ENCODE measurements around the gene ATP8B4. TPM values are rescaled to one million over a fixed set of nuclear protein-coding genes. Genes with fewer than 3 reads are reported as not detected.

ATP8B4 gene
- total RNA-seq, 4 donors from 2014 or later = 2.2 to 9.5 (median 3.0) TPM

GRCh38 chr15:50077651-50078050 is 41.4 kb downstream of the ATP8B4 start:
- no peaks in the 10 kb centered on the region for H3K27me3 ChIP-seq
- DNase-seq (ENCODE audit: low spot score in 2 of 2) = no peak
- WGBS = 42% methylated on average over 2 of the region's 2 CpGs
- peaks cover 4% of the 10 kb centered on the region for H3K4me1 ChIP-seq
- no peaks in the 10 kb centered on the region for H3K36me3 ChIP-seq
- H3K4me3 ChIP-seq = no peak overlapping the region
- no peak overlapping the region for H3K27ac ChIP-seq
- TF ChIP-seq POLR2A (IDR thresholded peaks at IDR 0.05) (no peak), POLR2AphosphoS5 (IDR thresholded peaks at IDR 0.05) (no peak), CTCF (IDR thresholded peaks at IDR 0.05) (no peak), EP300 (IDR thresholded peaks at IDR 0.05) (no peak)
- no peaks in the 10 kb centered on the region for H3K9me3 ChIP-seq

- Histone ChIP-seq H3K27ac (no peak overlapping the region), H3K4me3 (no peak overlapping the region), H3K9me3 (no peaks in the 10 kb centered on the region), H3K27me3 (no peaks in the 10 kb centered on the region), H3K36me3 (no peaks in the 10 kb centered on the region), H3K4me1 (peaks cover 4% of the 10 kb centered on the region)
- no peak for DNase-seq (ENCODE audit: low spot score in 2 of 2)
- no peak for TF ChIP-seq POLR2AphosphoS5 (IDR thresholded peaks at IDR 0.05)
- no peak for TF ChIP-seq EP300 (IDR thresholded peaks at IDR 0.05)
- TF ChIP-seq CTCF (IDR thresholded peaks at IDR 0.05) = no peak
- no peak for TF ChIP-seq POLR2A (IDR thresholded peaks at IDR 0.05)
Measured at GRCh38 chr15:50077176-50077575, 41.9 kb downstream of the ATP8B4 start.

GRCh38 chr15:50075319-50075718 is 43.7 kb downstream of the ATP8B4 start:
- H3K4me3 ChIP-seq = no peak overlapping the region
- no peak overlapping the region for H3K27ac ChIP-seq
- H3K9me3 ChIP-seq = no peaks in the 10 kb centered on the region
- TF ChIP-seq CTCF (IDR thresholded peaks at IDR 0.05) = no peak
- TF ChIP-seq EP300 (IDR thresholded peaks at IDR 0.05) = no peak
- TF ChIP-seq POLR2AphosphoS5 (IDR thresholded peaks at IDR 0.05) = no peak
- TF ChIP-seq POLR2A (IDR thresholded peaks at IDR 0.05) = no peak
- no peak for DNase-seq (ENCODE audit: low spot score in 2 of 2)
- peaks cover 4% of the 10 kb centered on the region for H3K4me1 ChIP-seq
- 90% methylated on average over 1 of the region's 1 CpG for WGBS
- no peaks in the 10 kb centered on the region for H3K27me3 ChIP-seq
- H3K36me3 ChIP-seq = no peaks in the 10 kb centered on the region

- Histone ChIP-seq H3K36me3 (no peaks in the 10 kb centered on the region), H3K9me3 (no peaks in the 10 kb centered on the region), H3K4me1 (peaks cover under 1% of the 10 kb centered on the region), H3K27ac (no peak overlapping the region), H3K4me3 (no peak overlapping the region), H3K27me3 (no peaks in the 10 kb centered on the region)
- no peak for DNase-seq (ENCODE audit: low spot score in 2 of 2)
- WGBS = 91% methylated on average over 1 of the region's 1 CpG
- TF ChIP-seq POLR2AphosphoS5 (IDR thresholded peaks at IDR 0.05) (no peak), POLR2A (IDR thresholded peaks at IDR 0.05) (no peak), EP300 (IDR thresholded peaks at IDR 0.05) (no peak), CTCF (IDR thresholded peaks at IDR 0.05) (no peak)
Measured at GRCh38 chr15:50071551-50072258, 47.3 kb downstream of the ATP8B4 start.

GRCh38 chr15:50068016-50068415 is 51.0 kb downstream of the ATP8B4 start:
- Histone ChIP-seq H3K9me3 (no peaks in the 10 kb centered on the region), H3K4me3 (no peak overlapping the region), H3K27me3 (no peaks in the 10 kb centered on the region), H3K36me3 (no peaks in the 10 kb centered on the region), H3K27ac (no peak overlapping the region), H3K4me1 (no peaks in the 10 kb centered on the region)
- TF ChIP-seq POLR2A (IDR thresholded peaks at IDR 0.05) (no peak), POLR2AphosphoS5 (IDR thresholded peaks at IDR 0.05) (no peak), EP300 (IDR thresholded peaks at IDR 0.05) (no peak), CTCF (IDR thresholded peaks at IDR 0.05) (no peak)
- DNase-seq (ENCODE audit: low spot score in 2 of 2) = no peak
- 91% methylated on average over 3 of the region's 3 CpGs for WGBS
